Measurements from ENCODE around the gene KCNMA1.

The KCNMA1 gene

GRCh38 chr10:77075926-77076325 is 561.7 kb downstream of the KCNMA1 start:
- TF ChIP-seq CTCF (IDR thresholded peaks at IDR 0.05; ENCODE audit: control insufficient read depth, insufficient read depth, low read depth, low read length, missing control alignments), result no peak
- H3K4me3 ChIP-seq (ENCODE audit: control insufficient read depth, low read depth, low read length), result no peak overlapping the region
- no peak for DNase-seq (ENCODE audit: low read depth)

DNA sequence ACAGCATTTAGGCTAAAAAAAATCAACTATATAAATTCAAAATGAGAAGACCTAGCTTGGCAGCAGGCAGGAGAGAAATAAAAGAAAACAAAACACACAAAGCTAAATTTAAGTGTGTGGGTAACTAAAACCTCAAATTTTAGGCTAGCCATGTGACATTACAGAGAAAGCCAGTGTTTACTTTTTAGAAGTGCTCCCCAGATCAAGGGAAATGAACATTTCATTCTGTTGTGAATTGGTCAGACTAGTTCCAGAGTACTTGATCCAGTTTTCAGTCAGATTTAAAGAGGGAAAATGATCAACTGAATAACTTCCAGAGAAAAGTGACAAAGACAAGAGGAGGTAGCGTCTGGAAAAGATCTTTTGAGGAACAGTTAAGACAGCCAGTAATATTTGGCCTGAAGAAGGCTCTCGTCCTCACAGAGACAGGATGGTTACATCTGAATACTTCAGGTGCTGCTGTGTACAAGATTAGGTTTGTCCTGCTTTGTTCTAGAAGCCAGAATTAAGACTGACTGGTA is 563.4 kb downstream of the KCNMA1 start:
- TF ChIP-seq CTCF (IDR thresholded peaks at IDR 0.05; ENCODE audit: control insufficient read depth, insufficient read depth, low read depth, low read length, missing control alignments), result no peak
- no peak overlapping the region for H3K4me3 ChIP-seq (ENCODE audit: control insufficient read depth, low read depth, low read length)
- DNase-seq (ENCODE audit: low read depth), result no peak

DNA sequence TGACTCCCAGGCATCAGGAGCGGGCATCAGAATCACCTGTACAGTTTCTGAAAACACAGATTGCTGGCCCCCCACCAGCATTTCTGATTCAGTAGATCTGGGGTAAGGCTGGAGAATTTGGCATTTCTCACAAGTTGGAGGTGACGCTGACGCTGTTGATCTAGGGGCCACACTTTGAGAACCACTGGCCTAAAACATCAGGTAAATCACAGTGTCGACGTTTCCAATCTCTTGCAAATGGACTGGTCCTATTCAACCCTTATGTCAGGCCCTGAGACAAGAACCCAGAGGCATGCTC is 564.0 kb downstream of the KCNMA1 start:
- no peak for TF ChIP-seq CTCF (IDR thresholded peaks at IDR 0.05; ENCODE audit: control insufficient read depth, insufficient read depth, low read depth, low read length, missing control alignments)

GRCh38 chr10:77072836-77073662 is 564.6 kb downstream of the KCNMA1 start:
- no peak for DNase-seq (ENCODE audit: low read depth)
- no peak overlapping the region for H3K4me3 ChIP-seq (ENCODE audit: control insufficient read depth, low read depth, low read length)
- TF ChIP-seq CTCF (IDR thresholded peaks at IDR 0.05; ENCODE audit: control insufficient read depth, insufficient read depth, low read depth, low read length, missing control alignments), result no peak

More for the DNA sequence above, 564.0 kb downstream of the KCNMA1 start:
- H3K4me3 ChIP-seq (ENCODE audit: control insufficient read depth, low read depth, low read length), result no peak overlapping the region
- DNase-seq (ENCODE audit: low read depth), result no peak

- no peak for TF ChIP-seq CTCF (IDR thresholded peaks at IDR 0.05; ENCODE audit: control insufficient read depth, insufficient read depth, low read depth, low read length, missing control alignments)
- no peak for DNase-seq (ENCODE audit: low read depth)
- H3K4me3 ChIP-seq (ENCODE audit: control insufficient read depth, low read depth, low read length), result no peak overlapping the region
Measured at GRCh38 chr10:77072361-77072835, 565.2 kb downstream of the KCNMA1 start.

- DNase-seq (ENCODE audit: low read depth), result no peak
- TF ChIP-seq CTCF (IDR thresholded peaks at IDR 0.05; ENCODE audit: control insufficient read depth, insufficient read depth, low read depth, low read length, missing control alignments), result no peak
- H3K4me3 ChIP-seq (ENCODE audit: control insufficient read depth, low read depth, low read length), result no peak overlapping the region
Measured at GRCh38 chr10:77071956-77072355, 565.7 kb downstream of the KCNMA1 start.
